Panc1 (cell line): ENCODE data around the gene DOCK1. TPM values are rescaled to one million over a fixed set of nuclear protein-coding genes. Genes with fewer than 3 reads are reported as not detected.
"Not testable (repeated sequence)": the region's sequence is repeated elsewhere in the genome, so short reads cannot be mapped to it uniquely, and the experiment has no call there.

Experiments used
- ATAC-seq: fragments of 200-7000 bp; cut with Tn5 transposase; 2 replicates; pipeline ENCODE4 v1.9.1; 2020; ENCODE audit warnings: mild to moderate bottlenecking, moderate library complexity
- BruUV-seq: library from RNA; stranded (reverse); fragments of 400-500 nt; replicated peaks from 2 replicates; lab custom pipeline; 2021; lab: Mats Ljungman, UMichigan
- CTCF ChIA-PET: fragments of 300-600 bp; sonication (Branson Sonifier 250); formaldehyde crosslinking; loops from one replicate; lab custom pipeline; 2022; ENCODE audit warnings: antibody characterized with exemption; lab: Charles Lee
- POLR2A ChIA-PET: fragments of 300-600 bp; sonication (Branson Sonifier 250); formaldehyde crosslinking; loops from one replicate; lab custom pipeline; 2022; ENCODE audit warnings: antibody characterized with exemption; lab: Charles Lee
- DNase-seq: peaks from one replicate; pipeline ENCODE4 v3.0.0-alpha.2; 2010; ENCODE audit warnings: low read depth, low spot score
- H3K27ac ChIP-seq: 2 replicates; pipeline ENCODE4 v1.5.1; 2011; ENCODE audit warnings: mild to moderate bottlenecking, low read length, inconsistent platforms
- H3K27me3 ChIP-seq: fragments of 200-500 bp; sonication (Bioruptor generic); 2 replicates; pipeline ENCODE4 v1.6.0; 2014; ENCODE audit warnings: low read length, inconsistent platforms; ENCODE audit not compliant: control insufficient read depth, insufficient read depth
- H3K36me3 ChIP-seq: fragments of 200-500 bp; sonication (Bioruptor generic); 2 replicates; pipeline ENCODE4 v1.5.1; 2014; ENCODE audit warnings: inconsistent platforms, mild to moderate bottlenecking, low read length, moderate library complexity; ENCODE audit not compliant: control insufficient read depth, insufficient read depth
- H3K4me1 ChIP-seq: 2 replicates; pipeline ENCODE4 v1.5.1; 2011; ENCODE audit warnings: inconsistent platforms, mild to moderate bottlenecking, low read length, moderate library complexity; ENCODE audit not compliant: control insufficient read depth, insufficient read depth
- H3K4me3 ChIP-seq, 2 experiments: 2 replicates each; pipeline ENCODE4 v1.5.1; 2011 to 2012; ENCODE audit warnings: low read depth in 2 of 2, low read length in 2 of 2, mild to moderate bottlenecking in 2 of 2, inconsistent platforms in 1 of 2, moderate library complexity in 1 of 2
- H3K9me3 ChIP-seq: fragments of 200-500 bp; sonication (Bioruptor generic); 2 replicates; pipeline ENCODE4 v1.5.1; 2014; ENCODE audit warnings: low read depth, mild to moderate bottlenecking, inconsistent platforms, low read length, moderate library complexity; ENCODE audit not compliant: control insufficient read depth, insufficient read depth
- POLR2AphosphoS5 ChIP-seq: IDR thresholded peaks from 2 replicates; pipeline ENCODE4 v1.6.1; 2012; ENCODE audit warnings: mild to moderate bottlenecking, low read depth, low read length, moderate library complexity
- SIN3A ChIP-seq: IDR thresholded peaks from 2 replicates; pipeline ENCODE4 v1.6.1; 2012; ENCODE audit warnings: low read depth, mild to moderate bottlenecking, low read length, moderate library complexity, borderline replicate concordance; ENCODE audit not compliant: insufficient read depth
- TCF7L2 ChIP-seq: IDR thresholded peaks from 2 replicates; pipeline ENCODE4 v1.6.1; 2011; ENCODE audit warnings: mild to moderate bottlenecking, low read depth, low read length, inconsistent platforms
- in situ Hi-C: cut with HindIII; loops from 2 replicates; pipeline ENCODE4 v1.10.0; 2016; ENCODE audit warnings: low sequenced_read_pairs, low pct_unique_long_range_greater_than_20kb
- intact Hi-C: fragments of 100-400 bp; cut with micrococcal nuclease; formaldehyde crosslinking; loops from one replicate; pipeline ENCODE4 v1.10.0; 2022; ENCODE audit not compliant: unreplicated experiment
- total RNA-seq: library from RNA; stranded (reverse); gene quantifications from one replicate; pipeline ENCODE4 v1.2.1, GENCODE V29; 2021; ENCODE audit not compliant: unreplicated experiment
- TF ChIP-seq, protein P1 (sequence below), 2 experiments: IDR thresholded peaks; 2 replicates each; pipeline ENCODE4 v1.6.1; 2011 to 2012; ENCODE audit warnings: low read depth in 2 of 2, control low read depth in 1 of 2, low read length in 1 of 2, mild to moderate bottlenecking in 1 of 2, moderate library complexity in 1 of 2; ENCODE audit not compliant: insufficient read depth in 1 of 2
- TF ChIP-seq, protein P2 (sequence below): fragments of 450-650 bp; IDR thresholded peaks from 2 replicates; pipeline ENCODE4 v1.5.1; 2017; ENCODE audit warnings: mild to moderate bottlenecking

DOCK1 gene
- total RNA-seq, 1 experiment from 2014 or later = 67.6 TPM

DNA sequence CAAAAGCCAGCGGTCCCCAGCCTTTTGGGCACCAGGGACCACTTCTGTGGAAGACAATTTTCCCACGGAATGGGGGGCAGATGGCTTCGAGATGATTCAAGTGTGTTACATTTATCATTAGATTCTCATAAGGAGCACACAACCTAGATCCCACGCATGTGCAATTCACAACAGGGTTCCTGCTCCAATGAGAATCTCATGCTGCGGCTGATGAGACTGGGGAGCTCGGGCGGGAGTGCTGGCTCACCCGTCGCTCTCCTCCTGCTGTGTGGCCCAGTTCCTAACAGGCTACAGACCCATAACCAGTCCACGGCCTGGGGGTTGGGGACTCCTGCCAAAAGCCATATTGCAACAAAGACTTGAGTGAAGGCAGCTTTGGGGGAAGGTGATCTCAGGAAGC lies 26.6 kb upstream of the DOCK1 start:
- intact Hi-C loops = no loop called here
- POLR2A ChIA-PET = no interaction called here

DNA sequence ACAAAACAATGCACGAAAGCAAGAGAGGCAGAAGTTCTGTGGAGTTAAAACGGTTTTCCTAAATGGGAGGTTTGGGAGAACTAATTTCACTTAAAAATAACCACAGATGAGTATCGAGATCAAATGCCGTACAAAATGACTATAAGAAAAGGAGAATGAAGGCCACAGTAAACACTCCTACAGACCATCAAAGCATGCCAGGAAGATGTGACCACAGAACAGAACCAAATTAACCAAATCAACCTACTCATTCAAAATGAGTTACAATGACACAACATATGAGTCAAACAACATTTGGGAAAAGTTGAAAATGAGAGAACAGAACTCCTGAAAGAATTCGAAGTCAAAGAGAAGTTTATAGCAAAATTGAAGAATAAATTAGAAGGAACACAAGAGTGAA lies 24.3 kb upstream of the DOCK1 start:
- BruUV-seq = no TSS peak
- in situ Hi-C loops (no loop called here), intact Hi-C loops (no loop called here)
- Histone ChIP-seq H3K27me3 (peaks cover 13% of the 10 kb centered on the region), H3K4me3 (no peak overlapping the region), H3K9me3 (no peaks in the 10 kb centered on the region), H3K4me1 (no peaks in the 10 kb centered on the region), H3K36me3 (no peaks in the 10 kb centered on the region), H3K27ac (no peak overlapping the region)
- no peak for ATAC-seq
- POLR2A ChIA-PET = no interaction called here
- TF ChIP-seq, protein P1, sequence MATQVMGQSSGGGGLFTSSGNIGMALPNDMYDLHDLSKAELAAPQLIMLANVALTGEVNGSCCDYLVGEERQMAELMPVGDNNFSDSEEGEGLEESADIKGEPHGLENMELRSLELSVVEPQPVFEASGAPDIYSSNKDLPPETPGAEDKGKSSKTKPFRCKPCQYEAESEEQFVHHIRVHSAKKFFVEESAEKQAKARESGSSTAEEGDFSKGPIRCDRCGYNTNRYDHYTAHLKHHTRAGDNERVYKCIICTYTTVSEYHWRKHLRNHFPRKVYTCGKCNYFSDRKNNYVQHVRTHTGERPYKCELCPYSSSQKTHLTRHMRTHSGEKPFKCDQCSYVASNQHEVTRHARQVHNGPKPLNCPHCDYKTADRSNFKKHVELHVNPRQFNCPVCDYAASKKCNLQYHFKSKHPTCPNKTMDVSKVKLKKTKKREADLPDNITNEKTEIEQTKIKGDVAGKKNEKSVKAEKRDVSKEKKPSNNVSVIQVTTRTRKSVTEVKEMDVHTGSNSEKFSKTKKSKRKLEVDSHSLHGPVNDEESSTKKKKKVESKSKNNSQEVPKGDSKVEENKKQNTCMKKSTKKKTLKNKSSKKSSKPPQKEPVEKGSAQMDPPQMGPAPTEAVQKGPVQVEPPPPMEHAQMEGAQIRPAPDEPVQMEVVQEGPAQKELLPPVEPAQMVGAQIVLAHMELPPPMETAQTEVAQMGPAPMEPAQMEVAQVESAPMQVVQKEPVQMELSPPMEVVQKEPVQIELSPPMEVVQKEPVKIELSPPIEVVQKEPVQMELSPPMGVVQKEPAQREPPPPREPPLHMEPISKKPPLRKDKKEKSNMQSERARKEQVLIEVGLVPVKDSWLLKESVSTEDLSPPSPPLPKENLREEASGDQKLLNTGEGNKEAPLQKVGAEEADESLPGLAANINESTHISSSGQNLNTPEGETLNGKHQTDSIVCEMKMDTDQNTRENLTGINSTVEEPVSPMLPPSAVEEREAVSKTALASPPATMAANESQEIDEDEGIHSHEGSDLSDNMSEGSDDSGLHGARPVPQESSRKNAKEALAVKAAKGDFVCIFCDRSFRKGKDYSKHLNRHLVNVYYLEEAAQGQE (IDR thresholded peaks at IDR 0.05; ENCODE audit: insufficient read depth in 1 of 2, low read depth in 2 of 2, low read length in 1 of 2) = no peak
- CTCF ChIA-PET = no interaction called here
- no peak for DNase-seq

More for the DNA sequence above, 26.6 kb upstream of the DOCK1 start:
- peaks cover 17% of the 10 kb centered on the region for H3K27me3 ChIP-seq
- no peak for TF ChIP-seq POLR2AphosphoS5
- TF ChIP-seq SIN3A = no peak
- no peak for TF ChIP-seq TCF7L2
- TF ChIP-seq, protein P2, sequence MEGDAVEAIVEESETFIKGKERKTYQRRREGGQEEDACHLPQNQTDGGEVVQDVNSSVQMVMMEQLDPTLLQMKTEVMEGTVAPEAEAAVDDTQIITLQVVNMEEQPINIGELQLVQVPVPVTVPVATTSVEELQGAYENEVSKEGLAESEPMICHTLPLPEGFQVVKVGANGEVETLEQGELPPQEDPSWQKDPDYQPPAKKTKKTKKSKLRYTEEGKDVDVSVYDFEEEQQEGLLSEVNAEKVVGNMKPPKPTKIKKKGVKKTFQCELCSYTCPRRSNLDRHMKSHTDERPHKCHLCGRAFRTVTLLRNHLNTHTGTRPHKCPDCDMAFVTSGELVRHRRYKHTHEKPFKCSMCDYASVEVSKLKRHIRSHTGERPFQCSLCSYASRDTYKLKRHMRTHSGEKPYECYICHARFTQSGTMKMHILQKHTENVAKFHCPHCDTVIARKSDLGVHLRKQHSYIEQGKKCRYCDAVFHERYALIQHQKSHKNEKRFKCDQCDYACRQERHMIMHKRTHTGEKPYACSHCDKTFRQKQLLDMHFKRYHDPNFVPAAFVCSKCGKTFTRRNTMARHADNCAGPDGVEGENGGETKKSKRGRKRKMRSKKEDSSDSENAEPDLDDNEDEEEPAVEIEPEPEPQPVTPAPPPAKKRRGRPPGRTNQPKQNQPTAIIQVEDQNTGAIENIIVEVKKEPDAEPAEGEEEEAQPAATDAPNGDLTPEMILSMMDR = no peak
- TF ChIP-seq, protein P1 (IDR thresholded peaks at IDR 0.05; ENCODE audit: insufficient read depth in 1 of 2, low read depth in 2 of 2, low read length in 1 of 2) = no peak
- in situ Hi-C loops = no loop called here
- no peaks in the 10 kb centered on the region for H3K4me1 ChIP-seq
- H3K4me3 ChIP-seq = no peak overlapping the region
- H3K9me3 ChIP-seq = no peaks in the 10 kb centered on the region
- no TSS peak for BruUV-seq
- CTCF ChIA-PET = no interaction called here
- H3K36me3 ChIP-seq = no peaks in the 10 kb centered on the region
- H3K27ac ChIP-seq = no peak overlapping the region
- no peak for DNase-seq
- ATAC-seq = no peak

- H3K4me3 ChIP-seq = peak overlapping the region; percentile 15 to 18; a peak in 2 of 4 replicates
- H3K4me1 ChIP-seq, CTCF ChIA-PET, DNase-seq, H3K27ac ChIP-seq, H3K9me3 ChIP-seq, in situ Hi-C loops, intact Hi-C loops, ATAC-seq, H3K36me3 ChIP-seq, BruUV-seq, POLR2A ChIA-PET: not testable (repeated sequence)
- H3K27me3 ChIP-seq = peaks cover 13% of the 10 kb centered on the region
Observed at GRCh38 chr10:126882055-126882454, 23.2 kb upstream of the DOCK1 start.

DNA sequence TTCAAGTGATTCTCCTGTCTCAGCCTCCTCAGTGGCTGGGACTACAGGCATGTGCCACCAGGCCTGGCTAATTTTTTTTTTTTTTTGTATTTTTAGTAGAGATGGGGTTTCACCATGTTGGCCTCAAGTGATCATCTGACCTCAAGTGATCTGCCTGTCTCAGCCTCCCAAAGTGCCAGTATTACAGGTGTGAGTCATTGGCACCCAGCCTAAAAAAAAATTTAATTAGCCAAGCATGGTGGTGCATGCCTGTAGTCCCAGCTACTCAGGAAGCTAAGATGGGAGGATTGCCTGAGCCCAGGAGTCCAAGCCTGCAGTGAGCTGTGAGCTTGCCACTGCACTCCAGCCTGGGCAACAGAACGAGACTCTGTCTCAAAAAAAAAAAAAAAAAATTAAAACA lies 16.8 kb upstream of the DOCK1 start:
- DNase-seq, H3K36me3 ChIP-seq, H3K27ac ChIP-seq, in situ Hi-C loops, BruUV-seq, ATAC-seq, H3K27me3 ChIP-seq, H3K4me3 ChIP-seq, intact Hi-C loops, CTCF ChIA-PET, H3K4me1 ChIP-seq, POLR2A ChIA-PET, H3K9me3 ChIP-seq: not testable (repeated sequence)
